ENCODE measurements around the gene SIL1.
"Not testable (repeated sequence)": the region's sequence is repeated elsewhere in the genome, so short reads cannot be mapped to it uniquely, and the experiment has no call there.

The SIL1 gene

DNA sequence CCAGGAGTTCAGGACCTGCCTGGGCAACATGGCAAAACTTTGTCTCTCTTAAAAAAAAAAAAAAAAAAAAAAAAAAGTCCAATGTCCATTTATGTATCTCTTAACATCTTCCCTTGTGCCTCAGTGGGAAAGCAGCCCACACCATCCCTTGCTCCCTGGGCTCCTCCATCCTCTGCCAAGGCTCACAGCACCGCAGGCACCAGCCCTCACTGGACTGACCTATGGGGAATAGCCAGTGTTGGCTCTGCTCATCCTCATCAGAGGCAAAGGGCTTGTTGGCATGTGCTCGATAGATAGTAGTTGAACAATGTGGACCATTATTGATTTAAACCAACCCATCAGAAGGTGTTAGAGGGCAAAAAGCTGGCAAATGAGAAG lies 261.2 kb downstream of the SIL1 start:
- no peak for FAIRE-seq

DNA sequence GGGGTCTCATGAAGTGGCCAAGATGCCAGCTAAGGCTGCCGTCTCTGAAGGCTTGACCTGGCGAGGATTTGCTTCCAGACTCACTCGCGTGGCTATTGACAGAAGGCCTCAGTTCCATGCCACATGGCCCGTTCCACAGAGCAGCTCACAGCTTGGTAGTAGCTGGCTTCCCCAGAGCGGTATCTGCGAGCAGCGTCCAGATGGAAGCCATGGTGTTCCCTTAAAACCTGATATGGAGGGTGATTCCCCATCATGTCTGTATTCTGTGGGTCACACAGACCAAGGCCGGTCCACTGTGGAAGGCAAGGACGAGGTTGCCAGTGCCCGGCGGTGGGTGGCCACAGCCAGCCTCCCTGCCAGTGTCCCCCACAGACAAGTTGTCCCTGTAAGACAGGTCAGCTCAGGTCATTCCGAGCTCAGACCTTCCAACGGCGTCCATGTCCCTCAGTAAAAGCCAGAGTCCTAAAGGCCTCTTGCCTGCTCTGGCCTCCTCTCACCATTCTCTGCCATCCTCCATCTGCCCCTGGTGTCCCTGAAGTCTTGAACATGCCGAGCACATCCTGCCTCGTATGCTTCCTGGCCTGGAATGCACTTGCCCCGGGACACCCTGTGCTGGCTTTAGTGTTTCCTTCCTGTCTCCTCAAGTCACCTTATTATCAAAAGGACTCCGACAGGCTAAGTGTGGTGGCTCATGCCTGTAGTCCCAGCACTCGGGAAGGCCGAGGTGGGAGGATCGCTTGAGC lies 261.8 kb downstream of the SIL1 start:
- no peak for FAIRE-seq

DNA sequence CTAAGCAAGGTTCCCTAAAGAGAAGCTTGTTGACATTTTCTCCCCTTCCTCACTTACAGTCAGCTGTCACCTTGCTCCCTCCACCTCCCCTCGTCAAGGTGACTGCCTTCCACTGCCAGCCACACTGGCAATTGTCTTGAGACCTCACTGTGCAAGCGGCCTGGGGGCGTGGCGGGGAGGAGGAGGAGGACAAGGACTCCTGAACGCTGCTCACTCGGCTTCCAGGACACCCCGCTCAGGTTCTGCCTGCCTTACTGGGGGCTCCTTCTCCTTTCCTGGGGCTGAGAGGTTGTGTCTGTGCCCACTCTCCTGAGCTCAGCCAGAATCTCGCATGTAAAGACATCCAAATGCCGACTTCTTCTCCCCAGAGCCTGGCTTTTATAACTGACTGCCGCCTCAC lies 262.7 kb downstream of the SIL1 start:
- no peak for FAIRE-seq

DNA sequence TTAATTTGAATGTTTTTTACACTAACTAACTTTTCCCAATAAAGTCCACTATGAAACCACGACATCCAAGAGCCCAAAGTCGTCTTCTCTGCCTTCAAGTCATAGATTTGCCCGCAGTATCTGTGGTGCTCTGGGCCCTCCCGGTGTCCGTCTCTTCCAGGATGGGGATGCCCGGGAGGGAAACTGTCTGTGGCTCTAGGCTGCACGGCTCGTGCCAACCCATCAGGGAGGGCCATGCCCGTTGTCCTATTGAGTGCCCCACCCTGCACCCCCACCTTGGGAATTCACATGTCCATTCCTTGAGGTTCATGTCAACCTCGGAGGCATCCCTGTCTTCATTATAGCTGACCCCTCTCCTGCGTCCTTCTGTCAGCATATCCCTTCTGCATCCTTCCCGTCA lies 263.2 kb downstream of the SIL1 start:
- FAIRE-seq = no peak

DNA sequence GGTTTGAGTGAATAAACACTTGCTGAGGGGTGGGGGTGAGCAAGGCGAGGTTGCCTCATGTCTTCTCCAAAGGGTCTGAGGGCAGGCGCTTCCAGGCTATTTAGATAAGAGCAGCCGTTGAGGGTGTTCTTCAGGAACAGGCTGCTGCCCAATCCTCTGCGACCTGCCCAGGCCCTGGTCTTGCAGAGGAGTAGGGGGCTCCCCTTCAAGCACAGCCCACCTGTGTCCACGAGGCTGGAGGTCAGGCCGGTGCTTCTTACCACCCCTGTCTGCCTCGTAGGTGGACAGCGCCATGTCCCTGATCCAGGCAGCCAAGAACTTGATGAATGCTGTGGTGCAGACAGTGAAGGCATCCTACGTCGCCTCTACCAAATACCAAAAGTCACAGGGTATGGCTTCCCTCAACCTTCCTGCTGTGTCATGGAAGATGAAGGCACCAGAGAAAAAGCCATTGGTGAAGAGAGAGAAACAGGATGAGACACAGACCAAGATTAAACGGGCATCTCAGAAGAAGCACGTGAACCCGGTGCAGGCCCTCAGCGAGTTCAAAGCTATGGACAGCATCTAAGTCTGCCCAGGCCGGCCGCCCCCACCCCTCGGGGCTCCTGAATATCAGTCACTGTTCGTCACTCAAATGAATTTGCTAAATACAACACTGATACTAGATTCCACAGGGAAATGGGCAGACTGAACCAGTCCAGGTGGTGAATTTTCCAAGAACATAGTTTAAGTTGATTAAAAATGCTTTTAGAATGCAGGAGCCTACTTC lies 264.5 kb downstream of the SIL1 start:
- no peak for FAIRE-seq

DNA sequence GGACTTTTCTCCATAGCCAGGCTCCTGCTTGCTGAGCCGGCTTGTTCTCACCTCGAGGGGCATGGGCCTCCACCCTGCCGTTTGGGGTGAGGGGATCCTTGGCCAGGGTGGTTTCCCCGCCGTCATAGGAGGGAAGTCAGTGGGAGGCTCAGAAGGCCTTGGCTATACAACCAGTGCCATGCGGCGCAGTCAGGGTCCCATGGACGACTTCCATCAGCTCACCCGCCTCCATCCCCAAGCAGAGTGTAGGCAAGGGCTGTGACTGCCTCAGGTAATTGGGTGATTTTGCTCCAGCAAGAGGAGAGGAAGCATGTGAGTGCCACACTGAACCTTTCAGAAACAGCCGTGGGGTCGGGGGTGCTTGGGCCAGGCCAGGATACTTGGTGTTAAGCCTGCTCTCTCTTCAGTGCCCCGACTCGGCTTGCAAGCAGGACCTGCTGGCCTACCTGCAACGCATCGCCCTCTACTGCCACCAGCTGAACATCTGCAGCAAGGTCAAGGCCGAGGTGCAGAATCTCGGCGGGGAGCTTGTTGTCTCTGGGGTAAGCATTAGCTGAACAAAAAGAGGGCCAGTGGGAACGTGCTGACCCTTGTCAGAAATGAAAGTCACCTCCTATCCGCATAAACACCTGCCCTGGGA lies 265.9 kb downstream of the SIL1 start:
- FAIRE-seq = no peak

DNA sequence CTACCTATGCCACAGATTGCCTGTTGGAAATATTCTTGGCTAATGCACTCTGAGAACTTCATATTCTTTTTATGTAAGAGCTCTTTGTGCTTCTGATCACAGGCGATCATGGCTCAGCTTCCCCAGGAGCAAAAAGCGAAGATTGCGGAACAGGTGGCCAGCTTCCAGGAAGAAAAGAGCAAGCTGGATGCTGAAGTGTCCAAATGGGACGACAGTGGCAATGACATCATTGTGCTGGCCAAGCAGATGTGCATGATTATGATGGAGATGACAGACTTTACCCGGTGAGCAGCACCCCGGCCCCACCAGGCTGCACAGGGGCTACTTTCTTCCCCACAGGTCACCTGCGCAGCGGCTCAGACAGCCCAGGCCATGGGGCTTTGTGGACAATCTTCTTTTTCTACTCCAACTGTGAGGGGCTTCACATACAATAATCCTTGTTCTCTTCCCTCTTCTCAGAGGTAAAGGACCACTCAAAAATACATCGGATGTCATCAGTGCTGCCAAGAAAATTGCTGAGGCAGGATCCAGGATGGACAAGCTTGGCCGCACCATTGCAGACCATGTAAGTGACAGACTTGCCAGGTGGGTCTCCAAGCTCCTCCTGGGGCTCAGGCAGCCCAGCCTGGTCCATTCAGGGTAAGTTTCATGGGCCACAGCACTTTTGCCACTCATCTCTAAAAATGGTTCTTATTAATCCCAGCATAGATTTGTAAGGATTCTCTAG lies 267.6 kb downstream of the SIL1 start:
- no peak for FAIRE-seq

DNA sequence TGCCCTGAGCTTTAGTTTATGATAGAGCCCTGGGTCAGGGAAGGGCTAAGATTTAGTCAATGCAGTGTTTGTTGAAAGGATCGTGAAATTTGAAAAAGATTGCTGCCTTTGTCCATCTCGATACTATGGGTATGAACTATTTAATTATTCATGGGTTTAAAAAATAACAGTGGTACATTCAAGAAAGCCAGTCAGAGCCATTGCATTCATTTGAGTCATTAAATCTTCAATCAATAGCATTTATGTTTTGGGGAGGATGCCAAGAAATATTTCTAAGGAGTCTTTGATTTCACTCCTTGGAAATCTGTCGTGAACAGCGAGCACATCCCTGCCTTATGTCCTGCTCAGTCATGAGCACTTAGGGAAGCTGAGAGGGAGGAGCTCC lies 268.6 kb downstream of the SIL1 start:
- no peak for FAIRE-seq

DNA sequence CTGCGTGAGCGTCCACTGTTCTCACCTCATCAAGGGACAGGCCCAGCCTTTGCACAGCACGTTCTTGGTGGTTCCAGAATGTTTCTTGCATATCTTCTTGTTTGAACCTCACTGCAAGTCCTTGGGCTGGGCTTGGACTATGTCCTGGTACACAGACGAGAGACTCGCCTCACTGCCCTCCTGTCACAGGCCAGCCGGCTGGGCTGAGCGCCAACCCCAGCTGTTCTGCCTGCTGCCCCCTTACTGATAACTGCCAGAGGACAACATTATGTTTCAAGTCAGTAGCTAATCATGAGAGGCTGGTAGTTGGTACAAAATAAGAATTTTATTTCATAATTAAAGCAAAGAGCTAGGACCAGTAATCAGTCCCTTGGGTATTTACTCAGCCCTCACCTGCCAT lies 270.2 kb downstream of the SIL1 start:
- no peak for FAIRE-seq

DNA sequence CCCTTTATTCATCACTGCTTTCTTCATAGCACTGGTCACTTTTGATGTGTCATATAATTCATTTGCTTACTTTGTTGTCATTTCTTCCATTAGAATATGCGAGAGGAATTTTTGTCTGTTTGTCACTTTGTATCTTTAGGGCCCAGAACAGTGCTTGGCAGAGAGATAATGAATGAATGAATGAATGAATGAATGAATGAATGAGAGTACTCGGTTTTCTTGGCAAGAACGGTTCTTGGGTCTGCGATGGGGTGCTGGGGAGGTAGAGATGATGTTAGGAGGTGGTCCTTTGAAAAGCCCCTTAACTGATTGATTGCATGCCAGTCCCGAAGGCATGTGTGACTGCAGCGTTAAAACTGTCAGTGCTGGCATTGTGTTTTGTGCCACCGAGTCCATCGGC lies 270.6 kb downstream of the SIL1 start:
- FAIRE-seq = no peak

DNA sequence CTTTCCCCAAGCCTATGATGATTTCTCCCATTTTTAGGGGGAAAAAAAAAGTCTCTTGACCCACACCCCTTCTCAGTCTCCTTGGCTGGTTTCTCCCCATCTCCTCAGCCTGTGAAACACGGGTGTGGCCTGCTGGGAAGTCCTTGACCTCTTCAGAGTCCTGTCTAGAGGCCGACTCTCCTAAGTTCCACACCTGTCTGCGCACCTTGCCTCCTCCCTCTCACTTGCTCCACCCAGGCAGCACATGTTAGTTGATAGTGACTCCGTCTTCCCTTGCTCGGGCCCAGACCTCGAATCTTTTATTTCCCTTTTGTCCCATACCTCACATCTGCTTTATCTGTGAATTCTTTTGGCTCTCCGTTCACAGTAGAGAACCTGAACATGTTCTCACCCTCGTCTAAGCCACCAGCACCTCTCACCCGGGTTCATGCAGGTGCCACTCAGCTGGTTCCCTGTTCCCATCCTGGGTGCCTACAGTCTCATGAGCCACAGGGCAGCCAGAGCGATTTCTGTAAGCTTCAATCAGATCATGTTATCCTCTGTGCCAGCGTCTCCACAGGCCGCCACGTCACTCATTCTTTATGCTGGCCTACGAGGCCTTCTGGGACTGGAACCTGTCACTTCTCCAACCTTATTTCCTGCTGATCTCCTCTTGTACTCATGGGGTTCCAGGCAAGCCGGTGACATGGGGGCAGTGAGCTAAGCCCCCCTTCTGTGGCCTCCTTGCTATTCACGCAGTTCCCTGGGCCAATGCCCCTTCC lies 271.3 kb downstream of the SIL1 start:
- no peak for FAIRE-seq

DNA sequence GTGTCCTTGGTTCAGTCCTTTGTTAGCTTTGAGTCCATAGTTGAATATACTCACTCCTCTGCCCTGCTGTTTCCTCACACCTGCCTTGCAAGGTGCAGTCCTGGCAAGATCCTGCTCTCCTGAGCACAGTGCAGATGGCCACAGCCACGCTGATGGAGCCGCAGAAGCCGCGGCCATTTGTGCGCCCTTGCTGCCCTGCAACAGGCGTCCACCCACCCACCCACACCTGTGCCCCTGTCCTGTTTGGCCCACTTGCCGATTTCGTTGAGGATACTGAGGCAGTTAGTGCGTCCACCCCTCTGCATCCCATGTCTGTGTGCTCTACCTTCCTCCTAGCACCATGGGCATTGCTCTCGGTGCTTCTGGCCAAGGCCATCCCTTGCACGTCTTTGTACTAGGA lies 271.9 kb downstream of the SIL1 start:
- no peak for FAIRE-seq

DNA sequence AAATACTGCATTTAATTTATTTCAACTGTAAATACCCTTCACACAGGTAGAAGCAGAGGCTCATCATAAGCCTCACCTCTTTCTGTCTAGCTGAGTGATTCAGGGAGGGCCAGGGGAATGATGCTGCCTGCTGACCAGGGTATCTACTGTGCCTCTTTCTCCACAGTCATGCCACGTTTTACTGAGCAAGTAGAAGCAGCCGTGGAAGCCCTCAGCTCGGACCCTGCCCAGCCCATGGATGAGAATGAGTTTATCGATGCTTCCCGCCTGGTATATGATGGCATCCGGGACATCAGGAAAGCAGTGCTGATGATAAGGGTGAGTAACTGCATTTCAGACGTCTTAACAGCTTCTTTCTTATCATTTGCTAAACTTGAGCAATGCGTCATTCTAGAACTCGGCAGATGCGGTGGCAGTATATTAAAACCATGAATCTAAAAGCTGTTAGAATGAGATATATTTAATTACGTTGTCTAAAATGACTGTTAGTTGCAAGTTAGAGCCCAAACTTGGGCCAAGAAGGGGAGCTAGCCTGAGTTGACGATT lies 273.0 kb downstream of the SIL1 start:
- FAIRE-seq = no peak

DNA sequence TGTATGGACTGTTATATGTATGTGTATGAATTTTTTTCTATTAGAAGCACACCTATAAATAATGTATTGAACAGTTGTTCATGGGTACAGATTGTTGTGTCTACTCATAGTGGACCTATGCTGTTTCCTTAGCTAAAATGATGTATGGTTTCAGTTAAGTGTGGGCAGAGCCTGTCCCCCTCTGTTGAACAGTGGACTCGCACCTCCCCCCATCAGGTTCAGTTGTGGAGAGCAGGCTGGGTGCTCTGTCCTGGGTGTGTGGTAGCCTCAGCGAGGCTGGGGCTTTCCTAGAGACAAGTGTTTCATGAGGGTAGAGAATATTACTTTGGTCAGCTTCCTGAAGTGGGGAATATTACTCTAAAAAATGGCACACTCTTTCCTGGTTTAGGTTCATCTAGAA lies 275.7 kb downstream of the SIL1 start:
- no peak for FAIRE-seq

DNA sequence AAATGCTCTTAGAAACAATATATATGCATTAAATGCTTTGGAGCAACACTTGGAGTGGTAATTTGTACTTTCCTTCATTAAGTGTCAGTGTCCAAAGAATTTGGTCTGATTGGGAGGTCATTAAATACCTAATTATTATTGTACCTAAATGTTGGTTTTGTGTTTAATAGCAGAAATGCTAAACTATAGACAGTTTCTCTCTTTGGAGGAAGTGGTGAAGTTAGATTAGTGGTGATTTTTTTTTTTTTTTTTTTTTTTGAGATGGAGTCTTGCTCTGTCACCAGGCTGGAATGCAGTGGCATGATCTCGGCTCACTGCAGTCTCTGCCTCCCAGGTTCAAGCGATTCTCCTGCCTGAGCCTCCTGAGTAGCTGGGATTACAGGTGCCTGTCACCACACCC lies 276.8 kb downstream of the SIL1 start:
- not testable (repeated sequence) for FAIRE-seq

DNA sequence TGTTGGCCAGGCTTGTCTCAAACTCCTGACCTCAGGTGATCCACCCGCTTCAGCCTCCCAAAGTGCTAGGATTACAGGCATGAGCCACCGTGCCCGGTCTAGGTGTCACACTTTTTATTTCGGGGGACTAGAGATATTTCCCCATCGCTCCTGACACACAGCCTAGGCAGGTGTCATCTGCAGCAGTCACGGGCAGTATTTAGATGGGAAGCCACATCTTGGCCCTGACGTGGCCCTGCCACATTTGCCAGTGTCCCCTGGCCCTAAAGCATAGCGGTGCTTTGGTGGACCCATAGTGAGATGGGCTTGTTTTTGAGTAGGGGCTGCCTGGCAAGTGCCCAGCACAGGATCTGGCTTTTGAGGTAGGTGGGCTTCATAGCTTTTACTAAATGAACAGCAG lies 278.0 kb downstream of the SIL1 start:
- no peak for FAIRE-seq

DNA sequence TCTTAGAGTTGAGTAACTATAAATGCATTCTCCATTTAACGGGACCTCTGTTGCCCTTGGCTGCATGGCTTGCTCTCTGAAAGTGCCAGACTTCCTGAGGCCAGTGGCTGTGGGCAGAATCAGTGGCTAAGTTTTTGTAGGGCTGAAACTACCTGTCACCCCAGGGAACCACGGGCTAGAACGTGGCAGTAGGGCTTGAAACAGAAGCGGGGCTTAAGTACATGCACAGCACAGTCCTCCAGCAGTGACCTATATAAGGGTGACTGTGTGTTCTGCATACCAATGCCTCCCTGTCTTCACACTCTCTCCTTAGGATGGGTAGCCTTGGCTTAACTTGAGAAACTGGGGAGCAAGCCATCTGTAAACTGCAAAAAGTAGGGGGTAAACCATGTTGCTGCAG lies 279.5 kb downstream of the SIL1 start:
- no peak for FAIRE-seq

DNA sequence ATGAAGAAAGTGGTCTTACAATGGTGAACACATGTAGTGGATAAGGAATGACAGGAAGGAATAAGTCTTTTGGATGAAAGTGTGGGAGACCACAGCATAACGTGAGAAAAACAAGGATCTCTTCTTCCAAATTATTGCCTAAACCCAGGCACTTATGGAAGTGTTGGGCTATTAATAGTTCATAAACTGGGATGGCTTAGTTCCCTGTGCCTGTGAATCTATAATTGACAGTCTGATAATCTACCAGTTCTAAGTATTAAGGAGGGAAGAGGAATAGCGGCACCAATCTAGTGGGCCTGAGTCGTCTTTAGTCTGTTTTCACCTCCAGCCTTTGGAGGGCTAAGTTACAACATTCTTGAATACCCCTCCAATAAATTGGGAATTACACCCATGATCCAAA lies 283.8 kb downstream of the SIL1 start:
- no peak for FAIRE-seq

DNA sequence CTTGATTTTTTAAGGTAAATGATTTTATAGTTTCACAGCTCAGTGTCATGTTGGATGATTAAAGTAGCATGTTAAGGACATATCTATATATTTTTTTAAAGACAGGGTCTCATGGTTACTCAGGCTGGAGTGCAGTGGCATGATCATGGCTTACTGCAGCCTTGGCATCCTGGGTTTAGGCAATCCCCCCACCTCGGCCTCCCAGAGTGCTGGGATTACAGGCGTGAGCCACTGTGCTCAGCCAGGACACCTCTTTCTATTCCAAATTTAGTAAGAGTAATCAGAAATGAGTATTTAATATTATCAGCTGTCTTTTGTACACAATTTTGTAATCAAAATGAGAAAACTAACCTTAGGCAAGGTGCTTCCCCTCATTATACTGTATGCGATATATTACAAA lies 284.4 kb downstream of the SIL1 start:
- no peak for FAIRE-seq

DNA sequence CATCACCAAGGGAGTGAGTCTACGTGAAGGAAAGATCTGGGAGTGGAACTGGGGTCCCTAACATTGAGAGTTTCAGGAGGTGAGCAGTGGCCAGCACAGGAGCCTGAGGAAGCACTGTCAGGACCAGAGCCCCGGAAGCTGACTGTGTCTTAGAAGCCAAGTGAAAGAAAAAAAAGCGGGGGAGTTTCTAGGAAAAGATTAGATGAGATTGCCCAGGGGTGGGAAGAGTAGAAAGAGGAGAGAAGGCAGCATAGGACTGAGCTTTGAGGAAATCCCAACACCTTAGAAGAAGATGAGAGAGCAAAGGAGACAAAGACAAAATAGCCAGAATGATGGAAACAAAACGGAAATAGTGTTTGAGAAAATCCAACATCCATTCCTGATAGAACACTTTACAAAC lies 286.1 kb downstream of the SIL1 start:
- no peak for FAIRE-seq

DNA sequence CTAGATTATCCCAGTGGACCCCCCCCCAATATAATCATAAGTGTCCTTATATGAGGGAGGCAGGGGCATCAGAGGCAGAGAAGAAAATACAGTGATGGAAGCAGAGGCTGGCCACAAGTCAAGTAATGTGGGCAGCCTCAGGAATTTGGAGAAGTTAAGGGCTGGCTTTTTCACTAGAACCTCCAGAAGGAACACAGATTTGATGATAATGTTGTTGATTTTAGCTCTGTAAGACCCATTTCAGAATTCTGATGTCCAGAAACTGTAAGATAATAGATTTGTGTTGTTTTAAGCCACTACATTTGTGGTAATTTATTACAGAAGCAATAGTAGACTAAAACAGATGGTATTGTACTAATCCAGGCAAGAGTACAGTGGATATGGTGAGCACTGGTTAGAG lies 286.7 kb downstream of the SIL1 start:
- no peak for FAIRE-seq

DNA sequence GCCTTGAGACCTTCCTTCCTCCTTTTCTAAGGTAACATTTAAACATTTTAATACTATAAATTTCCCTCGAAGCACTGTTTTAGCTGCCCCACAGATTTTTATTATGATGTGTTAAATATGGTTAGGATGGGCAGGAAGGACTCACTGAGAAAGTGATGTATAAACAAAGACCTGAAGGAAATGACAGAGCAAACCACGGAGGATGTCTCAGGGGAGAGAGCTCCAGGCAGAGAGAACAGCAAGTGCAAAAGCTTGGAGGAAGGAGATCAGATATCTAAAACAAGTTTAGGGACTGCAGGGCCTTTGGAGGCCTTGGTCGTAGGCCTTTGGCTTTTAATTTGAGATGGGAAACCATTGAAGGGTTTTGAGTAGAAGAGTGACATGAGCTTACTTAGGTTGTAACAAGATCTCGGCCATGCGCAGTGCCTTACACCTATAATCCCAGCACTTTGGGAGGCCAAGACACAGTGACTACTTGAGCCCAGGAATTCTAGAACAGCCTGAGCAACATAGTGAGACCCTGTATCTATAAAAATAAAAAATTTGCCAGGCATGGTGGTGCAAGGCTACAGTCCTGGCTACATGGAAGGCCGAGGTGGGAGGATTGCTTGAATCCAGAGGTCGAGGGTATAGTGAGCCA lies 287.5 kb downstream of the SIL1 start:
- no peak for FAIRE-seq
